GM12874 (cell line): Measurements from ENCODE around the gene MYO1F.

Source experiments
- CTCF ChIP-seq: IDR thresholded peaks from 2 replicates; pipeline ENCODE4 v1.5.1; 2011; ENCODE audit warnings: low read depth, mild to moderate bottlenecking, control low read depth, low read length, moderate library complexity; ENCODE audit not compliant: insufficient read depth

The MYO1F gene

GRCh38 chr19:8501981-8502380 lies 75.3 kb downstream of the MYO1F start:
- no peak for TF ChIP-seq CTCF

GRCh38 chr19:8501516-8501915 lies 75.7 kb downstream of the MYO1F start:
- no peak for TF ChIP-seq CTCF

- TF ChIP-seq CTCF: no peak
Observed at GRCh38 chr19:8500158-8500557, 77.1 kb downstream of the MYO1F start.

- no peak for TF ChIP-seq CTCF
Observed at GRCh38 chr19:8499048-8499833, 78.0 kb downstream of the MYO1F start.

GRCh38 chr19:8498295-8498694 lies 78.9 kb downstream of the MYO1F start:
- no peak for TF ChIP-seq CTCF

- TF ChIP-seq CTCF: no peak
Observed at GRCh38 chr19:8494158-8494557, 83.1 kb downstream of the MYO1F start.

- TF ChIP-seq CTCF: no peak
Observed at GRCh38 chr19:8491574-8491973, 85.7 kb downstream of the MYO1F start.
